GM18858 (cell line): ENCODE results near the gene ARNT2.

Source experiments
- ATAC-seq: cut with Tn5 transposase; IDR thresholded peaks from one replicate; pipeline ENCODE4 v1.9.1; 2021; ENCODE audit not compliant: unreplicated experiment

ARNT2 gene

DNA sequence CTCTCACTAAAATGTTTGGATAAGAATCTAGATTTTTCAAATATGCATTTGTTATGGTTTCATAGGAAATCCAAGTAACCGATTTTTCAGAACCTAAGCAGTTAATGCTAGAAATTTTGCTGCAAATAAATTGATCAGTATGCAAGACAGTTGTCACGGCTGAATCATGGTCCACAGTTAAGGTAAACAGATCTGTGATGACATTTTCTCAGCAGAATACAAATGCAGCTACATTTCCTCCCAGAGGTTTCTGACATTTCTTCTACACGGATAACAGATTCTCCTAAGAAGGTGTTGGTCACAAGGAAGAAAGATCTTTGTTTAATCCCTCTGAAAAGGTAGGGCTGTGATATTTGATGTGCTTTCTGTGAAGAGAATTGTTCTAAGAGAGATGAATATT, 36.9 kb downstream of the ARNT2 start:
- no peak for ATAC-seq

DNA sequence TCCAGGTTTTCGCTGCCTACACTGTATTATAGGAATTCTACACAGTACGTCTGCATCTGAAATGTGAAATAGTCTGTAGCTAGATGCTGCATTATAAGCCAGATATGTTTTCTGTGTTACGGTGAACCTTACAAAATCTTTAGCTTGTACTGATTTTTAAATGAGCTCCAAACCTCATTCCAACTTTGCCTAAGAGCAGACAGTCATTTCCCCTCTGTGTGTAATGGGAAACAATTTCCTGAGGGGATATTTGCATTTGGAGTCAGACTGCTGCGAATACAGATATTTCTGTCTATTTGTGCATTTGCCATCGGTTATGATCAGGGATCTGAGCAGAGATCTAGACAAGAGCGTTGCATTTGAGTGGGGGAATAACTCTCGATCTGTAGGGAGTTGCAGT, 37.5 kb downstream of the ARNT2 start:
- no peak for ATAC-seq

DNA sequence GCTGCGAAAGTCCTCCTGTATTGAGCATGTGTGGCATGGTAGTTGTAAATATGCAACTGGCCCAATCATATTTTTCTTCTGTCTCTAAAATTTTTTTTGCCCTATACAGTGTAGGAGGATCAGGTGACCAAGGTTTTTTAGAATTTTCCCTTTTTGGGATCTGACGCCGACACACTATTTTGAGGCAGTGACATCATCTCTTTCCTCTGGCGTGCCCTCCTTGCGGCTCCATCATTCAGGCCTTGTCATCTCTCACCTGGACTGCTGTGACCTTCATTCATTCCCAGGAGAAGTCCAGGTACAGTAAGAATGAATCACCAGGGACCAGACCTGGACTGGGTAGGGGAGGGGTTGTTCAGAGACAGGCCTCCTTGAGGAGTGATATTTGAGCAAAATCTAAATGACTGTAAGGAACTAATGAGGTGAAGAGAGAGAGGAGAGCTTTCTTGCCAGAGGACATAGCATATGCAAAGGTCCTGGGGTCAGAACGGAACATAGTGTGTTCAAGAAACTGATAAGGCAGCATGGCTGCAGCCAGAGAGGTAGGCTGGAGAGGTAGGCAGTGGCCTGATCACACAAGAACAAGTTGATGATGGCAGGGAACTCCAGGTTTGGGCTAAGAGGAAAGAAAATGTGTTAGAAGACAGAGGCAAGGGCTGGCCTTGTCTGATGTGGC, 38.7 kb downstream of the ARNT2 start:
- ATAC-seq = no peak

DNA sequence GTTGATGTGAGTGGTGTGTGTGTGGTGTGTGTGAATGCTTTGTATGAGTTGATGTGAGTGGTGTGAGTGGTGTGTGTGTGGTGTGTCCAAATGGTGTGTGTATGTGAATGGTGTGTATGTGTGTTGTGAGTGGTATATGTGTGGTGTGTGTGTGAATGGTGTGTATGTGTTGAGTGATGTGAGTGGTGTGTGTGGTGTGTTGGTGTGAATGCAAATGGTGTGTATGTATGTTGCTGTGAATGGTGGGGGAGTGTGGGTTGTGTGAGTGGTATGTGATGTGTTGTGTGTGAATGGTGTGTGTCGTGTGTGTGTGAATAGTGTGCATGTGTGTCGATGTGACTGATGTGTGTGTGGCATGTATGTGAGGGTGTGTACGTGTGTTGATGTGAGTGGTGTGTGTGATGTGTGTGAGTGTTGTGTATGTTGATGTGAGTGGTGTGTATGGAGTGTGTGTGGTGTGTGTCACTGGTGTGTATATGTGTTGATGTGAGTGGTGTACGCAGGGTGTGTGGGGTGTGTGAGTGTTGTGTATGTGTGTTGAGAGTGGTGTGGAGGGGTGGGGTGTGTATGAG, 40.6 kb downstream of the ARNT2 start:
- no peak for ATAC-seq

DNA sequence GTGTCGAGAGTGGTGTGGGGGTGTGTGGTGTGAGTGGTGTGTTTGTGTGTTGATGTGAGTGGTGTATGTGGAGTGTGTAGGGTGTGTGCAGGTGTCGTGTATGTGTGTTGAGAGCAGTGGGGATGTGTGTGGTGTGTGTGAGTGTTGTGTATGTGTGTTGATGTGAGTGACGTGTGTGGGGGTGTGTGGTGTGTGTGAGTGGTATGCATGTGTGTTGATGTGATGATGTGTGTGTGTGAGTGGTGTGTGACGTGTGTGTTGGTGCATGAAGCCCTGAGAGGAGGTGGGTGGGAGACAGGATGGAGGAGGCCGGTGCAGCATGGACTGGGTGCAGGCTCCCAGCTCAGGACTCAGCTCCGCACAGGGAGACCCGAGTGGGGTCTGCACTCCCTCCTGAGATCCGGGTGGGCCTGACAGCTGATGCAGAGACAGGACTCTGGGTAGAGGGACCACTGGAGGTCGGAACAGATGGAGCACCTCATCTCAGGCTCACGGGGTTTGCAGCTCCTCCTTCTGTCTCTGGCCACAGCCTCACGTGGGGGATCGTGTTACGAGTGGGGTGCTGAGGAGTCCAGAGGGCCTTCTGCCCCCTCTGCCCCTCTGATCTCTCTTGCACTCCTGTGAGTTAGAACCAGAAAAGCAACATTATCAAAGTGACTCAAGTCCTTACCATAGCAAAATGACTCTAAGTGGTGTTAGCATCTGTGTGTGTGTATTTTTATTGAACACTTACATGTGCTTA, 41.3 kb downstream of the ARNT2 start:
- ATAC-seq = no peak

DNA sequence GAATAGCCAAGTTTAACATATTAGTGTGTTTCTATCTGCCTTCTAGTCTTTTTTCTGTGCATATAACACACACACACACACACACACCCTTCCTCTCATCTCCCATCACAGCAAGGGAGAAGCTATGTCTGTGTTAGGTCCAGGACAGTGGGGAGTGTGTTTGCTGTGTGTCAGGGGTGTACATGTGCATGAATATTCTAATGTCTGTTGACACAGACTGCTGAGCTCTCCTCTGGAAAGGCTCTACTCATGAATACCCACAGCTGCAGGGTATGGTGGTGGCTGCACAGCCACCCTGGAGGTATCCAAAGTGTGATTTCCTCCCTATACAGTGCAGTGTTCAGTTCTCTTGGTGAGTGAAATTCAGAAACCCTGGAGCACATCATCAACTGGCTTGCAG, 42.9 kb downstream of the ARNT2 start:
- ATAC-seq = no peak

DNA sequence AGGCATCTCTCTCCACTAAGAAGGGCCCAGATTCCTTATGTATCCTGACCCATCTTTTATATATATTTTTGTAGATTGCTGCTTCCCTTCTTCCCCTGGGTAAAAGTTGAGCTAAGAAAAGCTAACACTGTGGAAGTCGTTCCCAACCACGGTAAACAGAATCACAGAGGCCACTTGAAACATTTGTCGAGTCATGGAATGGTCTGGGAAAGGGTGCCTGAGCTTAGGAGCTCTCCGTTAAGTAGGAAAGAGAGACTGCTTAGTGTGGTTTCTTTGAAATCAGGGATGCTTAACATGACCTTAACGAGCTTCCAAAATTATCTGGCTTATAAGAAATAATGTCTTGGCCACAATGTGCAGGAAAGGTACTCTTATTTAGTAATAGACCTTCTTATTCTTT, 45.6 kb downstream of the ARNT2 start:
- no peak for ATAC-seq

DNA sequence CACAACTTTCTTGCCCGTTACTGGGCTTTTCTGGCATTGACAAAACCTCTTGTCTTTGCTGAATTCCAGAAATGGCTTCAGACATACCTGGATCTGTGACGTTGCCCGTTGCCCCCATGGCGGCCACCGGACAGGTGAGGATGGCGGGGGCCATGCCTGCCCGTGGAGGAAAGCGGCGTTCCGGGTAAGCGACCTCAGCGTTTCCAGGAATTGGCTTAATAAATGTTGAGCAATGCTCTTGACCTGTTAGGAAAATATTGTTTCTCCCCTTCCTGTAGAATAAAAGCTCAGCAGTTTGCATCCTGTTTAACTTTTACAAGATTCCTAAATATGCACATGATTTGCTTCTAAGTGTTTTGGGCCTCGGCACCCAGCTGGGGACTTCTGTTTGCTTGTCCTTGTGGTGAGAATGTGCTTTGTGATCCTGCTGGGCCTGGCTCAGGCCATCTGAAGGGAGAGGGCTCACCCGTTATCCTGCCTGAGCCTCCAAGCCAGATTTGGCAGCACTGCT, 46.7 kb downstream of the ARNT2 start:
- ATAC-seq = no peak

DNA sequence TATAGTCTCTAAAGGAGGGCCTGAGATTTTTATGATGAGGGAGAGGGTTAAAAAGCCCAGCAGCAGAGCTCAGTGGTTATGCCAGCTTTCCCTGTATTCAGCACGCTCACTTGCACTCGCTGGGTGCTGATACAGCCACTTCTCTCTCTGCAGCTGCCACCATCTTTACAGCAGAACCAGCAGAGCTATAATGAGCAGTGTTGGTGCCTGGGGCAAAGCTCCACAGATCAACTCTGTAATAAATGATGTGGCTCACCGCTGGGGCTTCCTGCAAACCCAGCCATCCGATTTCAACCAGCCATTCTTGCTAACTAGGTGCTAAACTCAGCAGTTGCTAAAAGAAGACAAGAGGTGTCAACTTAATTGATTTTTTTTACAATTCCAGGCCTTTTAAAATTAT, 48.0 kb downstream of the ARNT2 start:
- no peak for ATAC-seq

DNA sequence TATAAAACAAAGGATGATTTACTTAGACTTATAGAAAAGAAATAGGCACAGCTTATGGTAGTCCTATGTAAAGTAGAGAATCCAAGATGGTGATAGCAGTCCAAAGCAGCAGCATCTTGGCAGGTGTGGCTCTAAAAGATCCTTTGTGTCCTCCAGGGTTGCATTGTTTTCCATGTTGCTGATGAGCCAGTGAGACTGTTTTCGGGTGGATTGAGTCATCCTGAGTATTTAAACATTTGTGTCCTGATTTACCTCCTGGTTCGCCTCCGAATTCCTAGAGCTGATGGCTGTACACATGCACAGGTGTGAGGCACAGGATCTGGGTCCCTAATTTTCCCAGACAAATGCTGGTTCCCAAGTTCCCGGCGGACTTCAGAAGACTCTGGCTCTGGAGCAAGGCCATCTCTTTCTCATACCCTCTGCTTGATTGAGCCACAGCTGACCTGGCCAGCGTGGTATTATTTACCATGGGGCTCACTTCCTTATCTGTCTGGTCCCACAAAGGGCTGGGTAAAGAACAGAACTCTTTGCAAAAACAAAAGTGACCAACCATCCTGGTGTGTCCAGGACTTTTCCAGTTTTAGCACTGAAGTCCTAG, 51.0 kb downstream of the ARNT2 start:
- no peak for ATAC-seq

DNA sequence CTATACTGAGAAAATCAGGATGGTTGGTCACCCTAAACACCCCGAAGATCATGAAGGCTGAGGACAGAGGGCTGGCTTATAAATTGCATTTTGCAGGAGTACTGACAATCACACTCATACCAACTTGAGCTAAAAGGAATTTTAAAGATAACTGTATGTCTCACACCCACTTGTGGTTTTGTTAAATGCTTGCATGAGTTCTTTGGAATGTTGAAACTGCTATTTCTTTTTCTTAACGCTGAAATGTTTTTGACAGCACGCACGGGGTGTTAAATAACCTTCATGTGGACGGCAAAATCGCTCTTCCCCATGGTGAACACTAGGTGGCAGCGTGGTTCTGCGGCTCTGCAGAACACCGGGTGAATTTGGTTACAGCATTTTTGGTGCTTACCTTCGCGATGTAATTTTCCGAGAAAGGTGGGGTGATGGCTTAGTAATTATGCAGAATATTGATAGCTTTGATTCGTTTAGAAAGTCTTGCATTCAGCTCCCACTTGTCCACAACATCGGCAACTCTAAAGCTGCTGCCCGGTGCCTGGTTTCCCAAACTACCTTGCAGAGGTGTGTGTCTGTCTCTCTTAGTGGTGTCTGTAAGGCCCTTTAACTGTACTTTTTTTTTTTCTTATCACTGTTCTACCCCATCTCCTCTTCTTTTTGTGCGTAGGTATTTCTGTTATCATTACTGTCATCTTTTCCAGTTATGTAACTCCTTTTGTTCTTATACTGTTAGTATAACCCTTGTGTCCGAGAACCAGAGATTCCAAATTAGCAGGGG, 51.7 kb downstream of the ARNT2 start:
- no peak for ATAC-seq

DNA sequence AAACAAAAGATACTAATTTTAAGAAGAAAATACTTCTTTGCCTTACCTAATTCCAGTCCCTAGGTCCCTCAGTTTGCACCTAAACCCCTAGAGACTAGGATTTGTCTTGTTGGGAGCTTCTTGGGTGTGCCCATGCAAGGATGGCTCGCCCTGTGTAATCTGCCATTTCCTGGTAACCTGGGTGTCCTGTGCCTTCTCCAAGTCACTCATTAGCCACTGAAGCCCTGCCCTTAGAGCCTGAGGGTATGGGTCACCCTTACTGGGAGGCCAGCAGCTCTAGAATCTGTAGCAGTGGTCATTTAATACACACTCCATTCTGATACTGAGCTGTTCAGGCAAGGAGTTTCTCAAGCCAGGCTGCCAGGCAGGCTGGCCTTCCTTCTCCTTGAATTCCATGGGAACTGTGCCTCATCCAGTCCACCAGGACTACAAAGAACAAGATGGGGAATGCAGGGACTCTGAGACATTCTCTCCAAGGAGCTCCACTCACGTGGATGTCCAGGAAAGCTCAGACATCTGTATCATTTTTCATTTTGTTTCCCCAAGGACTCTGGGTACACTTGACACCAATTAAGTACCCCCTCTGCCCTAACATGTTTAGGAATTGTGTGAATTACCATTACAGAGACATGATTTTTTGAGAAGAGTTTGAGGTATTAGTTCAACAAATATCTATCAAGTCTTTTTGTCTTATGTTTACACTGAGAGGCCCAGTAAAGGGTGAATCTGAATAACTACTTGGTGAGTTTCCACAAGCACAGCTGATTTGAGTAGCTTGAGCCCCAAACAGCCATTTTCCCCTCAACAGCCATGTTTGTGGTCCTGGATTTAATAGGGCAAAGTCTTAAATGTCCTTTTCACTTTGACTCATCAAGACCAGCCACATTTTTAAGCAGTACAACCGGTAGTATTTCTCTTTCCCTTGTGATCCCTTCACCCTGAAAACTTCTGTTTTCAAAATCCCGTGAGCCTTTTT, 52.6 kb downstream of the ARNT2 start:
- no peak for ATAC-seq

DNA sequence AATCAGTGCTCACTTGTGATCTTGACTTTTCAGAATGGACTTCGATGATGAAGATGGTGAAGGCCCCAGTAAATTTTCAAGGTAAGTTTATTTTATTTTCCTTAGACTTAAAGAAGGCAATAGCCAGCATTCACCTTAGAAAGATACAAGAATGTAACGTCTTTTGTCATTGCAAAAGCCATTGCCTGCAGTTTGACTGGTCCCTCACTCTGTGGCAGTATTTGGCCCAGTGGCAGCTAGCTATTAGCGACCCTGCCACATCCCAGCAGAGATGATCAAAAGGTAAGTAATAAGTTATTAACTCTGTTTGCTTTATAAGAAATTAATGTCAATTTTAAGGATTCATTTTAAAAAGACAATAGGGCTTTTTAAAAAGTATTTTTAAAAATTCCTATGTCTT, 53.7 kb downstream of the ARNT2 start:
- no peak for ATAC-seq

DNA sequence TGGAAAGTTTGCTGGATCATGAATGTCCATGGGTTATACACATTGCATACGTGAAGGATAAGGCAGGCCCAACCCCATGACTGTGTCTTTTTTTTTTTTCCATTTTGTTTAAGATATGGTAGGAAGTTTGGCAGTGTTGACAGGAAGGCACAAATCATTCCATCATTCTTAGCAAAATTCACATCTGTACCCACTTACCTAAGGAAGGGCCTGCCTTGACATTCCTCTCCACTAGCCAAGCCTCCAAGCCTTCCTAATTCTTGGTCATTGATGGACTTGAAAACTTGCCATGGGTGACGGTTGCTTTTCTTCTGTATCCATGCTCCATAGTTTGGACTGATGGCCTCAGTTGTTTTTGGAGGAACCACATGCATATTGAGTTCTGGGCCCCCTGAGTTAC, 54.4 kb downstream of the ARNT2 start:
- ATAC-seq = no peak

DNA sequence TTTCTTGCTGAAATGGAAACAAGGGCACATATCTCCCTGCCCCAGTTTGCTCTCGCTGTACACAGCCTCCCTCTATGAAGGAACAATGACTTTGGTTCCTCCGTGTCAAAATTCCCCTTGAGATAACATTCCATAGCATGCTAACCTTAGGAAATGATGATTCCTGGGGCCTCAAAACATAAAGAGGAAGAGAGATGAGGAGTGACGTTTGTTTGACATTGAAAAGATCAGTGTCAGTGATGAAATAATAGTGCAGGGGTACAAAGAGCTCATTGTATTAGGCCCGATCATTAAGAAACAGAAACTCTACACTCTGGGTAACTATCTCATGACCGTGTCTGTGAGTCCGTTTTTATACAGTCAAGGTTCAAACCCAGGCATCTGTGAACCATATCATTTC, 55.2 kb downstream of the ARNT2 start:
- ATAC-seq = no peak

DNA sequence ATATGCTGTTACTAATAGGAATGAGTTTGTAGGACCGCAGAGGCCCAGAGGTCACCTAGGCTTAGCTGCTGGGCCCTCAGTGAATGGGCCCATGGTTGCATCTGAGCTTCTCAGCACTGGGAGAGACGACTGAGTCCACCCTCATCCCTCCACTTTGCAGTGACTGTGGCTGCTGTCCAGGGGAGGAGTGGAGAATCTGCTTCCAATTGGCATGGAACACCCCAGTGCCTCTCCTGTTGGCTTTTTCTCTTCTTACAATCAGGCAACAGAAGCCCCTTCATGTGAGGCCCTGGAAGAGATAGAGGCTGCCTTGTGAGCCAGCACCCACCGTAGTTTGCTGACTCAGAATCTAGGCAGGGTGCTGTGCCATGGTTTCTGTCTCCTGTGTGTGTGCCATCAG, 55.6 kb downstream of the ARNT2 start:
- ATAC-seq = no peak

DNA sequence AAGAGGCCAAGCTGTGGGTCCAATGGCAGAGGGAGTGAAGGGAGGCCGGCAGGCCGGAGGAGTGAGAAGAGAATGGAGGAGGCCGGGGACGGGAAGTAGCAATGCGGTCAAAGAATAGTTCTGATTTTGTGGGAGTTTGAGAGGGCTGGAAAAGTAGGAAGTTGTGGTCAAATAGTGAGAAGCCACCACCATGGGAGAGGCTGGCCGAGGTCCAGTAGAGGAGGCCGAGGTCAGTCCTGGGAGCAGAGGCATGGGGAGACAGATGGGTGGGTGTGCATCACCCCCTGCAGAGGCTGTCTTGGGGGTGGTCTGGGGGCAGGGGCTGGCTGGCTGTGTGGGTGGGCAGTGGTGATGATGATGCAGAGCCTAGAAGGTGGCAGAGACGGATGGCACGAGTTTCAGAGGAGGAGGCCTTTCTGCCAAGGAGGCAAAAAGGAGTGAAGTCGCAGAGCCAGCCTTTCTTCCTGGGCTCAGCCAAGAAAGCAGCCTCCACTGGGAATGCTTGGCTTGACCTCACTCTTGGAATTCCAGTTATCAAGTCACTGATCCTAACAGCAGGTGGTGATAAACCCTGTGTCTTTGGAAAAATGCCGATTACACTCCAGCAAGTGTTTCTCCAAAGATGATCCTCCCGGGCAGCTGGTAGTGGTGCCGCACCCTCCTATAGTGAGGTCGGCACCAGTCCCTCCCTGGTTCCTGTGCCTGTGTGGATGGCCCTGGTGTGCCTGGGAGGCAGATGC, 57.3 kb downstream of the ARNT2 start:
- ATAC-seq = no peak

DNA sequence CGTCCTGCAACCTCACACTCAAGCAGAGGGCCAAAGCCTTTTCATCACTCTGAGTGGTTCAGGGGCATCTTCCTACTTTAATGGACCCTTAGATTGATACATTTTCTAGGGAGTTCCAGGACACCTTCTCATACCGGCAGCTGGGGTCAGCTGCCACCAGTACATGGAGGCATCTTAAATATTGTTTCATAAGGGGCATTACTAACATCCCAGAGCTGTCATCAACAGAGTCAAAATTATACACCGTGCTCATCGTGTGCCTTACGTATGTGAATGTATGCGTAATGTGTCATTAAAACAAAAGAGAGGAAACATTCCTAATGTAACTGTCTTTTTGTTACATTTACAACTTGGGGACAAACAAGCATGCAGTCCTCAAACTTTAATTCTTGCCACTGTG, 57.9 kb downstream of the ARNT2 start:
- no peak for ATAC-seq

DNA sequence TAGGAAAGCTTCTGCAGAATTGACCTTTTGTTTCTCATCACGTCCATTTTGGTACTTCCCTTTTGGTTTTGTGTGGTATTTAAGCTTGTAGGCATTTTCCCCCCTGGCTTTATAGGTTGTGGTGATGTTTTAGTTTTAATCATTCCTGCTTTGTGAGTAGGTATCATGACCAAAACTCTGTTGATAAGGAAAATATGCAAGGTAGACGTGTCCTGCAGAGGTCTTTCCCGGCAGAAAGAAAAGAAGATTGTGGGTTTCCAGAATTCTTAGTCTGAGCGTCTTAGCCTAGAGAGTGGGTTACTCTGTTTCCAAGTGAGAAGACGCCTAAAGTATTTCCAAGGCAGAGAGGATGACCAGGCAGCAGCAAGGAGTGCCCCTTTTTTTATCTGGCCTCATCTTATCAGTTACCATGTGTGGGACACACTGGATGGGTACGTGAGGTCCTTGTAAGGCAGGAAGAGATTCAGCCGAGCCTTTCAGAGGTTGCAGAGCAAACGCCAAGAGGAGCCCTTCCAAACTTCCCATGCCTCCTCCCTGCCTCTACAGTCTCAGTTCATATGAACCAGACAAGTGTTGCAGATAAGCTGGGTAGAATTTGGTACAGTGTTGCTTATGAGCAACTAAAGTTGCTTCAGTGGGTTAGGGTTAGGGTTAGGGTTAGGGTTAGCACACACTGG, 58.8 kb downstream of the ARNT2 start:
- no peak for ATAC-seq
